Ovary (tissue), 9 donors: Measurements from ENCODE around the gene SNTA1. TPM values are rescaled to one million over a fixed set of nuclear protein-coding genes. Genes with fewer than 3 reads are reported as not detected.

Experiments used
- DNase-seq, 5 donors: peaks; one replicate each; pipeline ENCODE4 v3.0.0-alpha.2; 2019 to 2020
- H3K27ac ChIP-seq, 2 donors: fragments of 200-600 bp; one replicate each; pipeline versions ENCODE4 v1.5.1 to v1.8.0; 2019 to 2022
- H3K27me3 ChIP-seq: fragments of 200-600 bp; one replicate; pipeline ENCODE4 v1.8.0; 2022
- H3K36me3 ChIP-seq: fragments of 200-600 bp; sonication (generic); one replicate; pipeline ENCODE4 v1.5.1; 2019
- H3K4me1 ChIP-seq: one replicate; pipeline ENCODE4 v1.8.1; 2013; ENCODE audit warnings: mild to moderate bottlenecking, moderate library complexity; ENCODE audit not compliant: insufficient read depth
- H3K4me3 ChIP-seq: fragments of 200-600 bp; sonication (generic); one replicate; pipeline ENCODE4 v1.5.1; 2017
- H3K9me3 ChIP-seq, 2 donors: fragments of 200-600 bp in 1 of 2; sonication (generic) in 1 of 2; one replicate each; pipeline versions ENCODE4 v1.5.1 to v1.8.1; 2013 to 2019; ENCODE audit warnings: mild to moderate bottlenecking in 1 of 2, moderate library complexity in 1 of 2
- EP300 ChIP-seq: sonication (generic); formaldehyde crosslinking; IDR thresholded peaks from one replicate; pipeline ENCODE4 v1.6.1; 2017; ENCODE audit warnings: antibody characterized with exemption
- POLR2A ChIP-seq: fragments of 450-650 bp; IDR thresholded peaks from one replicate; pipeline ENCODE4 v1.6.1; 2017; ENCODE audit warnings: antibody characterized with exemption, mild to moderate bottlenecking, moderate library complexity
- WGBS, 3 donors: extraction: QIAGEN DNeasy Blood & Tissue Kit in 1 of 3; methylation state at CpG; one replicate each; pipeline versions ENCODE4 v1.1.5 to v1.1.7; 2013 to 2017; 5-methylcytosine and 5-hydroxymethylcytosine counted together
- intact Hi-C, 4 donors: fragments of 100-400 bp; cut with DNase I; formaldehyde crosslinking; loops; one replicate each; pipeline versions ENCODE4 v1.11.0 to v1.15.1; 2022 to 2023
- polyA plus RNA-seq, 2 donors: library from polyadenylated mRNA; stranded (reverse); fragments of 200-250 nt in 1 of 2; fragments of 350-450 nt in 1 of 2; fragmentation: Illumina TruSeq in 1 of 2; extraction: RNeasy Lipid Tissue Mini Kit (QIAGEN cat#74804) in 1 of 2; gene quantifications; one replicate each; pipeline ENCODE4 v1.2.3, GENCODE V29; 2013 to 2014
- total RNA-seq, 7 donors: library from RNA; depleted of rRNA in 2 of 7; stranded (reverse); fragments of >200 nt in 2 of 7; fragmentation: NEBNext Ultra II Directional in 3 of 7; extraction: Animal tissue kit (Norgen Biotek cat#: 25700) in 3 of 7; gene quantifications; one replicate each; pipeline versions ENCODE4 v1.1.0 to v1.2.4, GENCODE V29; 2016 to 2023
- TF ChIP-seq, protein P1 (sequence below), 3 donors: fragments of 450-650 bp in 2 of 3; fragments of 200-600 bp in 1 of 3; IDR thresholded peaks; one replicate each; pipeline versions ENCODE4 v1.5.1 to v1.8.0; 2016 to 2022; ENCODE audit warnings: antibody characterized with exemption in 3 of 3, mild to moderate bottlenecking in 1 of 3
- donor health status: DM: no; HTN: no; CAD: no; lungs with moderate emphysema.
- donor health status: DM: no; HTN: no; CAD: no.
- donor health status: Bipolar disorder and iron deficiency.
- donor health status: DM: yes; HTN: yes; CAD: no.
- donor health status: DM: no; HTN: no; CAD: no.
- donor health status: DM: yes; HTN: yes; CAD: no.

The SNTA1 gene
- total and polyA plus RNA-seq, 9 donors: 6.3 to 31.5 (median 20.2) TPM

DNA sequence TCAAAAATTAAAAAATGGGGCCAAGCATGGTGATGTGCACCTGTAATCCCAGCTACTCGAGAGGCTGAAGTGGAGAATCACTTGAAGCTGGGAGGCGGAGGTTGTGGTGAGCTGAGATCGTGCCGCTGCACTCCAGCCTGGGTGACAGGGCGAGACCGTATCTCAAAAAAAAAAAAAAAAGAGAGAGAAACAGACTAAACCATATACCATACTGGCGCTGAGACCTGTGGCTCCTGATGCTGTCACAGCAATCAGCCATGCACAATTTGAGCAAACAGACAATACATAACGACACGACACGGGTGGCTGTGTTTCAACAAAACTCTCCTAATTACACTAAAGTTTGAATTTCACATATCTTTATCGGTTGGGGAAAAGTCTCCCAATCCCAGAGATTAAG, 31.4 kb upstream of the SNTA1 start:
- Histone ChIP-seq H3K4me3 (no peak overlapping the region), H3K9me3 (no peaks in the 10 kb centered on the region), H3K27ac (no peak overlapping the region), H3K36me3 (no peaks in the 10 kb centered on the region), H3K27me3 (no peaks in the 10 kb centered on the region), H3K4me1 (peaks cover 2% of the 10 kb centered on the region)
- TF ChIP-seq, protein P1, sequence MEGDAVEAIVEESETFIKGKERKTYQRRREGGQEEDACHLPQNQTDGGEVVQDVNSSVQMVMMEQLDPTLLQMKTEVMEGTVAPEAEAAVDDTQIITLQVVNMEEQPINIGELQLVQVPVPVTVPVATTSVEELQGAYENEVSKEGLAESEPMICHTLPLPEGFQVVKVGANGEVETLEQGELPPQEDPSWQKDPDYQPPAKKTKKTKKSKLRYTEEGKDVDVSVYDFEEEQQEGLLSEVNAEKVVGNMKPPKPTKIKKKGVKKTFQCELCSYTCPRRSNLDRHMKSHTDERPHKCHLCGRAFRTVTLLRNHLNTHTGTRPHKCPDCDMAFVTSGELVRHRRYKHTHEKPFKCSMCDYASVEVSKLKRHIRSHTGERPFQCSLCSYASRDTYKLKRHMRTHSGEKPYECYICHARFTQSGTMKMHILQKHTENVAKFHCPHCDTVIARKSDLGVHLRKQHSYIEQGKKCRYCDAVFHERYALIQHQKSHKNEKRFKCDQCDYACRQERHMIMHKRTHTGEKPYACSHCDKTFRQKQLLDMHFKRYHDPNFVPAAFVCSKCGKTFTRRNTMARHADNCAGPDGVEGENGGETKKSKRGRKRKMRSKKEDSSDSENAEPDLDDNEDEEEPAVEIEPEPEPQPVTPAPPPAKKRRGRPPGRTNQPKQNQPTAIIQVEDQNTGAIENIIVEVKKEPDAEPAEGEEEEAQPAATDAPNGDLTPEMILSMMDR (IDR thresholded peaks at IDR 0.05): no peak
- intact Hi-C loops: loop anchor here in 1 of 4 donors (10.0 kb wide), 1 partner anchor 180 kb away; no protein-coding TSS in a partner anchor
- 75 to 85% (median 76%) methylated on average over 11 of the region's 11 CpGs for WGBS, 3 donors
- no peak for DNase-seq

DNA sequence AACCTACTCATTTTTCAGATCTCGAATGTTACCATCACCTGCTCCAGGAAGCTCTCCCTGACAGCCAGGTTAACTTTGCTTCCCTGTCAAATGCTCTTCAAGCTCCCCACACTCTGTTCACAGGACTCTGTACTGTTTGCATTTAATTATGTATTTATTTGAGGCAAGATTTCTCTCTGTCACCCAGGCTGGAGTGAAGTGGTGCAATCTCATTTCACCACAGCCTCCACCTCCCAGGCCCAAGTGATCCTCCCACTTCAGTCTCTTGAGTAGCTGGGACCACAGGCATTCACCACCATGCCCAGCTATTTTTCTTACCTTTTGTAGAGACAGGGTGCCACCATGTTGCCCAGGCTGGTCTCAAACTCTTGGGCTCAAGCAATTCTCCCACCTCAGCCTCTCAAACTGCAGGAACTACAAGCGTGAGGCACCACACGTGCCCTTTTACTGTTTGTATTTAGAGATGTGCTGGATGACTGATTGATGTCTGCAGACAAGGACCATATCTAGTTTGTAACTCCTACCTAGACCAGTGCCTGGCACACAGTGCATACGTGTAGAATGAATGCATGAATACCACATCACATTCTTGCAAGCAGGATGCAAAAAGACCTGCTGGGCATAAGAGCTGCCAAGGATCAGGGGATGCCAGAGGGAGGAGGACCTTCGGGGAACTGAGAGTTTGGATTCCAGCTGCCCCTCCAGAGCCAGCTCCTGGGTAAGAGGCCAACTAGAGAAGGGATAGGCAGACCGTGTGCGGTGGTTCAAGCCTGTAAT, 30.7 kb upstream of the SNTA1 start:
- no peak overlapping the region for H3K4me3 ChIP-seq
- H3K36me3 ChIP-seq: no peaks in the 10 kb centered on the region
- intact Hi-C loops: loop anchor here in 1 of 4 donors (10.0 kb wide), 1 partner anchor 181 kb away; no protein-coding TSS in a partner anchor
- DNase-seq: no peak
- TF ChIP-seq EP300 (no peak), POLR2A (no peak)
- TF ChIP-seq, protein P1 (IDR thresholded peaks at IDR 0.05): no peak
- 73 to 83% (median 78%) methylated on average over 7 of the region's 7 CpGs for WGBS, 3 donors
- H3K27ac ChIP-seq: no peak overlapping the region
- H3K9me3 ChIP-seq: no peaks in the 10 kb centered on the region
- peaks cover 2% of the 10 kb centered on the region for H3K4me1 ChIP-seq
- no peaks in the 10 kb centered on the region for H3K27me3 ChIP-seq

DNA sequence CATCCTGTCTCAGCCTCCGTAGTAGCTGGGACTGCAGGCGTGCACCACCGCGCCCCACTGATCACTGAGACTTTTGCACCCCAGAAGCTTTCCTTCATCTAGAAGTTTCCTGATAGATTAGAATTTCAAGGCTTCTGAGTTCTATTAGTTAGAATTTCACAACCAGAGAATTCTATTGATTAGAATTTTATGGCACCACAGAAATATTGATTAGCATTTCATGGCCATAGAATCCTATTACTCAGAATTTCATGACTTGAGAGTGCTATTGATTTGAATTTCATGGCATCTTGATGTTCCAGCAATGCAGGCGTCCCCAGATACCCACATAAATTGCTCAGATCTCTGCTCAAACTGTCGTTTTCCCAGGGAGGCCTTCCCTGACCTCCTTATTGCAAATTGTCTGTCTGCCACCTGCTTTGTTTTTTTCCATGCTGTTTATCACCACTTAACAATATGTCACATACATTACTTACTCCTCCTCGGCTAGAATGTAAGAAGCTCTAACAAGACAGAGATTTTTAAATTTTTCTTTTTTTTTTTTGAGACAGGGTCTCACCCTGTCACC, 29.4 kb upstream of the SNTA1 start:
- intact Hi-C loops: loop anchor here in 1 of 4 donors (10.0 kb wide), 1 partner anchor 182 kb away; no protein-coding TSS in a partner anchor
- DNase-seq: no peak

DNA sequence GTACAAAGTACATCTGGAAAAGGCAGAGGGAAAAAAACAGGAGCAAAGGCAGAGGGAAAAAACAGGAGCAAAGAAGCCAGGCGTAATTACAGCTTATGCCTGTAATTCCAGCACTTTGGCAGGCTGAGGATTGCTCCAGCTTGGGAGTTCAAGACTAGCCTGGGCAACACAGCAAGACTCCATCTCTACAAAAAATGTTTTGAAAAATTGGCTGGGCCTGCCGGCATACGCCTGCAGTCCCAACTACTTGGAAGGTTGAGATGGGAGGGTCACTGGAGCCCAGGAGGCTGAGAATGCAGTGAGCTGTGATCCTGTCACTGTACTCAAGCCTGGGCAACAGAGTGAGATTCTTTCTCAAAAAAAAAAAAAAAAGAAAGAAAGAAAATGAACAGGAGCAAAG, 27.3 kb upstream of the SNTA1 start:
- no peaks in the 10 kb centered on the region for H3K27me3 ChIP-seq
- no peak for DNase-seq
- H3K4me1 ChIP-seq: peaks cover 2% of the 10 kb centered on the region
- WGBS, 3 donors: 61 to 79% (median 67%) methylated on average over 3 of the region's 3 CpGs
- no peaks in the 10 kb centered on the region for H3K9me3 ChIP-seq
- TF ChIP-seq EP300 (no peak), POLR2A (no peak)
- TF ChIP-seq, protein P1 (IDR thresholded peaks at IDR 0.05): no peak
- intact Hi-C loops: loop anchor here in 1 of 4 donors (10.0 kb wide), 1 partner anchor 184 kb away; no protein-coding TSS in a partner anchor
- no peaks in the 10 kb centered on the region for H3K36me3 ChIP-seq
- no peak overlapping the region for H3K27ac ChIP-seq
- no peak overlapping the region for H3K4me3 ChIP-seq

More for the DNA sequence above, 29.4 kb upstream of the SNTA1 start:
- H3K4me3 ChIP-seq: no peak overlapping the region
- H3K27me3 ChIP-seq: no peaks in the 10 kb centered on the region
- no peaks in the 10 kb centered on the region for H3K9me3 ChIP-seq
- no peak overlapping the region for H3K27ac ChIP-seq
- no peaks in the 10 kb centered on the region for H3K36me3 ChIP-seq
- TF ChIP-seq POLR2A: no peak
- TF ChIP-seq EP300: no peak
- TF ChIP-seq, protein P1 (IDR thresholded peaks at IDR 0.05): no peak
- WGBS, 3 donors: 84 to 85% (median 85%) methylated on average over 7 of the region's 7 CpGs
- H3K4me1 ChIP-seq: peaks cover 2% of the 10 kb centered on the region
